Stimulated activated CD4-positive, alpha-beta T cell treated with anti-CD3 and anti-CD28 coated beads, Interleukin-15, amount 100 ng/mL, for 1 hour (primary cell): ENCODE measurements around the gene PALLD.
A peak's percentile ranks its signal among the peaks of the same experiment; 100 is the strongest.

Experiments
- DNase-seq, 2 donors: peaks; one replicate each; pipeline ENCODE4 v3.0.0-alpha.2; 2020; ENCODE audit warnings: low read depth in 1 of 2, low spot score in 1 of 2

Gene PALLD

DNA sequence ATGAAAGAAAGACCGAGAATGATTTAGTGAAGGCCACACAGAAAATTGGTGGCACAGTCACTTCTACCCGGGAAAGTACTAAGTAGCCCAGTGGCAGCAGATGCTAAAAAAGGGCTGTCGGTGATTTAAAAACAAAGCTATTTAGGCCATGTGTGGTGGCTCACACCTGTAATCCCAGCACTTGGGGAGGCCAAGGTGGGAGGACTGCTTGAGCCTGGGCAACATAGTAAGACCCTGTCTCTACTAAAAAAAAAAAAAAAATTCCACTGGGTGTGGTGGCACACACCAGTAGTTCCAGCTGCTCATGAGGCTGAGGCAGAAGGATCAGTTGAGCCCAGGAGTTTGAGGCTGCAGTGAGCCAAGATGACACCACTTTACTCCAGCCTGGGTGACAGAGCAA lies 369.0 kb downstream of the PALLD start:
- no peak for DNase-seq

DNA sequence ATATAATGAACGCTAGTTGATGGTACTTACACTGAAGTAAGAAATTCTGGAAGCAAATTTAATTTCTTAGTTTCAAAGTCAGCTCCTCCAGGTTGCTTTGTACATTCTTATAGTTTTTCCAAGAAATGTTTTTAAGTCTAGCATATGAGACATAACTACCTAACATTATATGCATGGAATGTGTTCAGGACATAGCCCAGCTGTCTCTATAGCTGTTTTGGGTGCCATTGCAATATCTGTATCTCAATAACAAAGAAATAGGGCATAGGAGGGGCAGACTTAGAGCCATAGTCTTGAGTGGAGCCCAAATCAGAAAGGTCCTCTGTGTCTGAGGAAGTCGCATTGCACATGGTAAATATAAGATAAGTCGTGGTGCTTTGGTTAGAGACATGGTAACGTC lies 369.8 kb downstream of the PALLD start:
- no peak for DNase-seq

DNA sequence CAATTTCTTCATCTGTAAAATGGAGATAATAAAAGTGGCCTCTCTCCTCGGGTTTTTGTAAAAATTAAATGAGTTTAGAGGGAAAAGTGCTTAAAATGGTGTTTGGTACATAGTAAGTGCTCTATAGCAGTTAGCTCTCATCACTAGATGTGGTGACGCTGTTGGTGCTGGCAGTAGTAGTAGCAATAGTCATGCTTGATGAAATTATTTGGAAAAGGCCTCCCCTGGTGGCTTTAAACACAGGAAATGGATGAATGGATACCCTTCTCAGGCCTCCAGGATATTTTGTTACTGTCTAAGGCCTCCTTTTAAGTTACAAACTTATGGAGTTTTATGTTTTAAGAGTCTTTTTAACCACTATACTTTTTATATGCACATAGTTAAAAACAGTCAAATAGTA lies 370.3 kb downstream of the PALLD start:
- no peak for DNase-seq

DNA sequence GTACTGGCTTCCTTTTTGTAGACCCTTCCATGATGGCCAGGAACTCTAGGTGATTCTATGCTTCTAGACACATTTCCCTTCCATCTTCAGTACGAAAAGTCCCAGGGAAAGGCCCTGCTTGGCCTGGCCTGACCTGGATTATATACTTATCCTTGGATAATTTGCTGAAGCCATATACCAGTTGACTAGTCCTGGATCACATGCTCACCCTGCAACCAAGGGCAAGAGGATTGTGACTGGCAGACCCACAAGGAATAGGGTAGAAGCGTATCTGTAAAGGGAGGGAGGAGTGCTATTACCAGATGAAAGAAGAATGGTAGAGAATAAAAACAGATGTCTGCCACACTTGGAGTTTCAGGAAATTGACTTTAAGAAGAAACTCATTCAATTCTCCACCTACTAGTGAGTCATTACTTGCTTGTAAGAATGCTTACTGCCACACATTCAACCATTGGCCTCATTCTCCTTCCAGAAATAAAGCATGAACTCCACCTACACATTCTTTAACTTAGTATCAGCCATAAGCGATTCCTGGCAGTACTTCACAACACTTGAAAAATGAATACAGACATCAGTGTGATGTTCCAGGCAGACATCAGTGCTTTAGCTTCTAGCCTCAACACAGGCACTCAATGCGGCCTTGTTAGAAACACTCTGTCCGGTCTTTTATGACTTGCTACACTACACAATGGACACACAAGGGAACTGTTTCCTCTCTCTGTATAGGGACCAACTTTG lies 371.4 kb downstream of the PALLD start:
- no peak for DNase-seq

DNA sequence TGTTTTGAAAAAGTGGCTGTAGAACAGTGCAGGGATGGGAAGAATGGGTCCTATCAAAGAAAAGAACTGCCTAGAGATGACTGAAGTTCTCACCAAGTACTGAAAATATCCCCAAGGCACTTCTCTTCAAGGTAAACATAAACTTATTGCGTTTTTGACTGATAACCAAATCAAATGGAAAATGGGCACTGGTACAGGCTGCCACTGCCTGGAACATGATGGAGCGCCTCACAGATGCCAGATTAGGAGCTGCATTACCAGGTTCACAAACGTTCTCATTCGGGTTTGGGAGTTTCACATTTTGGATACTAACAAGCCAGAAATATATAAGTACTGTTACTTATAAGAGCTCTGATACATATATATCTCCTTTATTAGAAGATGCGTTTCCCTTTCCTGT lies 371.9 kb downstream of the PALLD start:
- DNase-seq, result no peak

DNA sequence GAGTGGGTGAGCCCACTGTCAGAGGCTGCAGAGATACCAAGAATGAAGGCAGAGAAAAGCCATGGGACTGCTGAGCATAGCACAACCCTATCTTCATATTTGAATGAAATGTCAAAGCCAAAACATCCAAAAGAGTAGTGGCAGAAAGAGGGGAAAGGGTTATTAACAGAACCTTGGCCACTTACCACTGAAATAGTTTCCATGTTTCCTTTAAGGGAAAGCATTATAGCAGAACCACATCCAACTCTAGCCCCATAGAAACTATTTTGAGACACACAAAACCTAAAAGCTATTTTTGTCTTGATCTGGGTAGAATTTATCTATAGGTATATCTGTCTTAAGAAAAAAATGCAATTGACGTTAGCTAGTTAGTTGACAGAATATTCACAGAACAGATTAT lies 373.2 kb downstream of the PALLD start:
- DNase-seq, result no peak

DNA sequence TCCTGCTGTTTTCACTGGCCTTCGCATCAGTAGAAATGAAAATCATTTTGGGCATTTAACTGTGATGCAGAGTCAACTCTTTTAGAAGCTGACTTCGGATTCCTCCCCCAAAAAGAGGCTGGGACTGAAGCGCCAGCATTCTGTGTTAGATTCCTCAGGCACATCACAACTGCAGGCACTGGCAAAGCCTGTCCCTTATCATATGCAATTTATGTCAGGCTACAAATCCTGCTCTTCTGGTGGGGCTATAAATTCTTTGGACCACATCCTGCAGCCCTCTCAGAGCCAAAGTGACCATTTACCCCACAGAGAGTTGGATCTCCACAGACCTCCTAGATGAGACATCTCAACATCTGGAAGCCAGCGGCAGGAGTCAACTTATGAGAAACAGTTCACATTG lies 374.8 kb downstream of the PALLD start:
- DNase-seq, result no peak

DNA sequence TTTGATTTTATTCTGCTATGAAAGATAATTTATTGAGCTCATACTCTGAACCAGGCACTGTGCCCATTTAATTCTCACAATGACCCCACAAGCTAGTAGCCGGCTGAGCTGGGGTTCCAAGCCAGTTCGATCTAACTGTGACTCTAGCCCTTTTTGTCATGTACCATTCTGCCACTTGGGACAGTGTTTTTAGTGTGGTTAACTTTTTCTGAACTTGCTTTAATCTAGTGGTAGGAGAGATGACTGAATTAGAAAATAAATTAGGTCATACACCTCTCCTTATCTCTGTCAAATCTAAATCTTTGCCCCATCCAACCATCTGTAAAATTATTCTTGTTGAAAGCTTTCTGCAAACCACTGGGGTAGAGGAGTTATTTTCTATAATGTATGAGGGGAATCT lies 377.2 kb downstream of the PALLD start:
- no peak for DNase-seq

DNA sequence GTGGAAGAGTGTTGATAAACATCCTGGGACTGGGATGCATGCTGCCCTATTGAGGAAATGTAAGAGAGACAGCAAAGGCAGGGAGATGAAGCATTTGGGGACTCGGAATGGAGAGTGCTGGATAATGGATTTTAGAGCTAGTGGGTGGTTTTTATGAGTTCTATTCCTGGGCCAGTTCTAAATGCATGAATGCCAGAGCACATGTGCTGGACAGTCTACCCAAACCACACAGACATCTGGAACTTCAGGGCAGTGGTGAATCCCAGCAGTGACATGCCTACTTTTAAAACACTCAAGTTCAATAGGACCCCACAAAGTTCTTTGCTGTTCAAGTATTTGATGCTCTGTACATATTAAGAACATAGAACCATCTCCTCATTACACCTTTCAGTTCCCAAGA lies 379.3 kb downstream of the PALLD start:
- no peak for DNase-seq

DNA sequence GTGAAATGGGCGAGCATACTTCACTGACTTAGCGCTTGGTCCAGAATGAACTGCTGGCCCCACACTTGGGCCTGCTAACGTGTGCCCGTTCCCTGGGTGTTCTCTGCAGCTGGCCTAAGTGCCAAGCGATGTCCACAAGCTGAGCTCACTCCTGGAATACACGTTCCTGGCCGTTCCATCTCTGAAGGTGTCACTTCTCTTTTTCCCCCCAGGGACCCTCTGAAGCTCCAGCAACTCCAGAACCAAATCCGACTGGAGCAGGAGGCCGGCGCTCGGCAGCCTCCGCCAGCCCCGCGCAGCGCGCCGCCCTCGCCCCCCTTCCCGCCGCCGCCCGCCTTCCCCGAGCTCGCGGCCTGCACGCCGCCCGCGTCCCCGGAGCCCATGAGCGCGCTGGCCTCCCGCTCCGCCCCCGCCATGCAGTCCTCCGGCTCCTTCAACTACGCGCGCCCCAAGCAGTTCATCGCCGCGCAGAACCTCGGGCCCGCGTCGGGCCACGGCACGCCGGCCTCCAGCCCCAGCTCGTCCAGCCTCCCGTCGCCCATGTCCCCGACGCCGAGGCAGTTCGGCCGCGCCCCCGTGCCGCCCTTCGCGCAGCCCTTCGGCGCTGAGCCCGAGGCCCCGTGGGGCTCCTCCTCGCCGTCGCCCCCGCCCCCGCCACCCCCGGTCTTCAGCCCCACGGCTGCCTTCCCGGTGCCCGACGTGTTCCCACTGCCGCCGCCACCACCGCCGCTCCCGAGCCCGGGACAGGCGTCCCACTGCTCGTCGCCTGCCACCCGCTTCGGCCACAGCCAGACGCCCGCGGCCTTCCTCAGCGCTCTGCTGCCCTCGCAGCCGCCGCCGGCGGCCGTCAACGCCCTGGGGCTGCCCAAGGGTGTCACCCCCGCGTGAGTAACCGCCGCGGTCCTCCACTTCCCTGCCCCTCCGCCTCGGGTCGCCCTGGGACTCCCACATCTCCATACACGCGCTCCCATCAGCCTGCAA lies 380.9 kb downstream of the PALLD start:
- DNase-seq, result peak in 1 of 2 donors; percentile 1

DNA sequence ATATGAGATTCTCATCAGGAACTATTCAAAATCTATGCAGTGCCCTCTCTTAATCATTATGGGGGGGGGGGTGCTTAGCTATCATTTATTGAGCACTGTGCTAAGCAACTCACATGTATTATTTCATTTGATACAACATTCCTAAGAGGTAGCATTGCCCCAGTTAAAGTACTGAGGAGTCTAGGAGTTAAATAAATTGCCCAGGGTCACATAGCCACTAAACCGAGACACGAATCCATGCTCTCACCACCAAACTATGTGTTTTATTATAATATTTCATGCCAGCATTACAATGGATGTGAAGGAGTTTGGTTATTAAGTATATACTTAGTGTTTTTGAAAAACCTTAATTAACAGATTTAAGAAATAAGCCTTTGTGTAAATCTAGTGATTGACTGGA lies 381.8 kb downstream of the PALLD start:
- no peak for DNase-seq

DNA sequence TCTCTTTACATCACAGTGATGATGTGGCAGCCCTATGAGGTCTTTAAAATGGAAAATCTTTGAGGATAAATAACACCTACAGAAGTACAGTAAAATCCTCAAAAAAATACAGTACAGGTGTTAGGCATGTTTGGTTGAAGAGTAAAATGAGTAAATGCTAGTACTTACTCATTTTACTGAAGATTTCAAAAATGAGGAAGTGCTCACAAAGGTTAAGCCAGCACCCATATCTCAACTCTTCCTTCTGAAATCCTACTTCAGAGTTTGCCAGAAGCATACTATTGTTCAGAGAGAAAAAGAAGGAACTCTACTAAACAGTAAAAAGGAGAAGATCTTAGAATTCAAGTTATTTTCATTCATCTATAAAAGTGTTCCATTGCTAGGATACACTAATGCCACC lies 382.3 kb downstream of the PALLD start:
- DNase-seq, result no peak

DNA sequence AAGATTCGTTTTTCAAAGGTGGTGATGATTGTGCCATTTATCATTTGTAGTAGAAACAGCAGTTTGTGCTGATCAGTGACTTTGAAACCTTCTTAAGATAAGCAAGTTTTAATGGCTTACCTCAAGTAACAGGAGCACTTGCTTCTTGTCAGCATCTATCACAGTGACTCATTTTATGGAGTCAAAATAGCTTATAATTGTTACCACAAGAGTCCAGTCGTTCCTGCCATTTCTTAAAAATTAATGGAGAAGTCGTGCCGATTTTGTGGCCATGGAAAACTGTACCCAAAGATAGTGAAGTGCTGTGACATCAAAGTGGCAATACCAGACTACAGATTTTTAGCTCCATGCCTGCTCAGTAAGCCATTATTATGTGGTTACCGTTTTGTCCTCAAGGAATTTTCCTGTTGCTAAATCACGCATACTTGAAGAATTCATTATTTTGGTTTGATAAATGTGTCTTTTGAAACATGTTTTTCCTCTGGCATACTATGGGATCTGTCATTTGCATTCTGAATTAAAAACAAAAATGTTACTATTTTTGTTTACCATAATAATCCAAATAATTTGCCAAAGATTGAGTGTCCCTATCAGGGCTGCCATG lies 383.3 kb downstream of the PALLD start:
- no peak for DNase-seq

DNA sequence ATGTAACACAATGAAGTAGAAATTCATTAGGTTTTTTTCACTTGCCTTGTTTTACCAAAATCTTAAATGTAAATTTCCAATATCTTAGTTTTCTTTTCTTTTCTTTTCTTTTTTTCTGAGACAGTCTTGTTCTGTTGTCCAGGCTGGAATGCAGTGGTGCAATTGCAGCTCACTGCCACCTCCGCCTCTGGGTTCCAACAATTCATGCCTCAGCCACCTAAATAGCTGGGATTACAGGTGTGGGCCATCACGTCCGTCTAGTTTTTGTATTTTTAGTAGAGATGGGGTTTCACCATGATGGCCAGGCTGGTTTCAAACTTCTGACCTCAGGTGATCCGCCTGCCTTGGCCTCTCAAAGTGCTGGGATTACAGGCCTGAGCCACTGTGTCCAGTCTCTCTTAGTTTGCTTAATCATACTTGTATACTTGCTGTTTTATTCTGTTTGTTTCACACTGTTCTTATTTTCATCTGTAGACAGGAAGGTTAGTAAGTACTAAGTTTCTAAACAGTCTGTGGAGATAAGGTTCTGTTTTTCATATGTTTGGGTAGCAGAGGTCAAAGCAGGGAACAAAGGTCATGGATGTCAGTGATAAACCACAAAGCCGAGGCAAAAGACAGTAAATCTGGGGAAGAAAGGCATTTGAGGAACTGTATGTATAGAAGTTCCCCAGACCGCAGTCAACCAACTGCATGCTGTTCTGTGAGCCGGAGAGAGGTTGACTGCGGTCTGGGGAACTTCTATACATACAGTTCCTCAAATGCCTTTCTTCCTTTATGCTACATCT lies 384.2 kb downstream of the PALLD start:
- DNase-seq, result no peak

DNA sequence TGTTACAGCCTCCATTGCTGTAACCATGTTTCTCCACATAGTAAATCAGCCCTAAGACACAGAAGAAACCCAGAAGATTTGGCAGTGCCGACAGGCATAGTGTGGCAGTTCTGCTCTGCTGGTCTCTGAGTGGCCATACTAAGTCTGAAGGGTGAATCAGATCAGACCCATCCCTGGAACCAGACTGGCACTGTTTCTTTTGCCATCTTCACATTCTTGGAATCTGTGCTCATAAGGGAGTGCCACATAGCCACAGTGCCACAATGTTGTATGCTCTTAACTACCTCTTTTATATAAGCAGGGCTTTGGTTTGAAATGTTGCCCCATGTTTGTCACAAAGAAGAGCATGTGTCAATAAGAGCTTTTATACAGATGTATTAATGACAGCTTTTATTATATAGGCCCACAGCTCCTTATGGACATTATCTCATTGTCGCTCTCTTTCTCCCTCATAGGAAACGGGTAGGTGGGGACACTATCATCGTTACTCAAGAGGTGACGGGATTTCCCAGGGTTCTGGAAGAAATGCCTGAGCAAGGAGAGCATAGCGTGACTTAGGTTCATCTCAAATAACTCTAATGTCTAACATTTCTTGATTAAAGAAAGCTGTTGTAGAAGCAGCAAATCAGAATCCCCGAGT lies 385.0 kb downstream of the PALLD start:
- DNase-seq, result no peak

DNA sequence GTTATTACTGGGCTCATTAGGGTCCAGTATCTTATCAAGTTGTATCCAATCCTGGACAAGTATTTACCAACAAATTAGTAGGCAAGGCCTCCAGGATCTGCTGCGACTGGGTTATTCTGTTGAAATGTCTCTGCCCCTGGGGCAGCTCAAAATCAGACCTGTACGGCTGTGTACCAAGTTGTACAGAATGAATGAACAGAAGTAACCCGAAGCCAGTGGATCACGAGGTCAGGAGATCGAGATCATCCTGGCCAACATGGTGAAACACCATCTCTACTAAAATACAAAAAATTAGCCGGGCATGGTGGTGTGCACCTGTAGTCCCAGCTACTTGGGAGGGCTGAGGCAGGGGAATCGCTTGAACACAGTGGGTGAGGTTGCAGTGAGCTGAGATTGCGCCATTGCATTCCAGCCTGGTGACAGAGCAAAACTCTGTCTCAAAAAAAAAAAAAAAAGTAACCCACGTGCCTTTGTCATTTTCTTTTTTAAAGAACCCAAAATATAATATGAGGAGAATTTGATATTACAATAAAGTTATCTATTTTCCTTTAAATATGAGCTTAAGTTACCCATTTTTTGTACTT lies 385.9 kb downstream of the PALLD start:
- no peak for DNase-seq

DNA sequence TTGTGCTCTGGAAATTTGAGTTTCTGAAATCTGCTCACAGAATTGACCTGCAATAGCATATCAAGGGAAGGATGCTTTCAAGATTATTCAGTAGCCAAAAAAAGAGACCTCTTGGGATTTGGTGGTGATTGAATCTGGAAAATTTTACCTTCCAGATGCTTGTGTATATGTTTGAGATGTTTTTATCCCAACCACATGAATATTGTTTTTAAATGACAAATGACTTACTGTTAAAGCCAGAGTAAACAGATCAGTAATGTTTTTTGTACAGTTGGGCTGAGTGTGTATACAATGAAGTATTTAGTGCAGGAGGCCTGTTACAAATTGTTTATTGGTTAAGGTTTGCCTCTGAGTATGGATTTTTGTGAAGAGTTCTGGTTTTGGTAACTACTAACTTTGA lies 386.7 kb downstream of the PALLD start:
- no peak for DNase-seq

DNA sequence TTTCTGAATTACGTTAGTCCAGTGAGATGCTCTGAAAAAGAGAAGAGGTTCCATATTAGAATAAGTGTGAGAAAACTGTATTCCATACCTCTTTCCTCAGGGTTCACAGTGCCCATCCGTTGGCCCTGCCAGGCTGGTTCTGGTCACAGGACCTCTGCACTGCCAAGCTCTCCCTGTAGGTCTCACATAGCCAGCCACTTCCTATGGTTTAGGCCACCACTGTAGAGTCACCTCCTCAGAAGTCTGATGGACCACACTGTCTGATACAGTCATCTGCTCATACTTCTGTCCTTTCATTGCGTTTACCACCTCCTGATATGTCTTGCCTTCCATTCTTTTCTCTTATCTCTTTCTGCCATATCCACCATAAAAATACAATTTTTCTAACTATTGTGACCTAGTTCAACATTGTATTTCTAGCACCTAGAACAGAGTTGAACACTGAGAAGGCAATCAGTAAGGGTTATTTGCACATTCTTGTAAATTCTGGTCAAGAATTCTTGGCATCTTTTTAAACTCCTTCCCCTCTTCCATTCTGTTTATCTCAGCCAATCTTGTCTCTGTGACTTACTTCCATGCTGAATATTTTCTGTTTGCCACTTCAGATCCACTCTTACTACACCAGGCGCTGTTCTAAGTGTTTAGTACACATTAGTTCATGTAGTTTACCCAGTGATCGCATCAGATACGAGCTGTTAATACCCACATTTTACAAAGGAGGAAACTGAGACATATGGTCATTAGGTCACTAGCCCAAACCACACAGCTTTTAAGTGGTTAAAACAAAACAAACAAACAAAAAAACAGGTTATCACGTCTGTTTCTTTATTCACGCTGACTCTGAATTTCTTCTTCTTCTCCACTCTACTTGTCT lies 387.6 kb downstream of the PALLD start:
- no peak for DNase-seq

DNA sequence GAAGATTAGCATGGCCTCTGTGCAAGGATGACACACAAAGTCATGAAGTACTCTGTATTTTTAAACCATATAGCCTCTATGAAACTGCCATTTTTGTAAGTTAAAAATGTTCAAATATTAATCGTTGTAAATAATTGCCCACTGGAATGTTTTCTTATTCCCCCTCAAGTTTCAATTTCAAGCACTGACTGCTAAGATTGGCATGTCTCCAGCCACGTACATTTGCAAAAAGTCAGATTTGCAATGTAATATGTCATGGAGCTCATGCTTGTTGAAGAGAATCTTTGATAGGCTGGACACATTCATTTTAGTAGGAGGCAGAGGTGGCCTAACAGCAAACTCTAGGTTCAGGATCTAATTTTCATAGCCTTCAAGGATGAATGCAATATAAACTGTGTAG lies 388.5 kb downstream of the PALLD start:
- no peak for DNase-seq
